ENCODE results near the gene KLHL30. TPM values are rescaled to one million over a fixed set of nuclear protein-coding genes. Genes with fewer than 3 reads are reported as not detected.

KLHL30 gene
- total RNA-seq, 1 donor from 2014 or later: not detected

GRCh38 chr2:238143239-238143951, 4.9 kb downstream of the KLHL30 start:
- Mint-ChIP-seq H3K27me3 (no peaks in the 10 kb centered on the region), H3K4me1 (peaks cover 7% of the 10 kb centered on the region), H3K4me3 (no peak overlapping the region), H3K9me3 (no peaks in the 10 kb centered on the region), H3K36me3 (ENCODE audit: low read depth) (no peaks in the 10 kb centered on the region), H3K27ac (no peak overlapping the region)
- intact Hi-C loops (cut with micrococcal nuclease): no loop called here
- CTCF ChIA-PET: no interaction called here
- POLR2A ChIA-PET: no interaction called here
- ATAC-seq (ENCODE audit: low read depth): no peak
- DNase-seq: no peak
- TF ChIP-seq CTCF (IDR thresholded peaks at IDR 0.05): no peak

DNA sequence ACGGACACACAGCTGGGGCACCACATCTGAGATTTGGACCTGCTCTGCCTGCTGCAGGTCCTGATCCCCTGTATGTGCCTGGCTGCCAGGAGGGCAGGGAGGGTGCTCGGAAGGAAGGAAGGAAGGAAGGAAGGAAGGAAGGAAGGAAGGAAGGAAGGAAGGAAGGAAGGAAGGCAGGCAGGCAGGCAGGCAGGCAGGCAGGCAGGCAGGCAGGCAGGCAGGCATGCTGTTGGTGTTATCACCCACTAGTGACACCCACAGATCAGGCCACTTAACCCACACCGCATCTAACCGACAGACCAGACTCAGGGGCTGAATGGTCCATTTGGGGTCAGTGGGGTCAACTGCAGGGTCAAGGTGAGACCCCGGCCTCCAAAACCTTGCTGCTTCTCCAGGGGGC, 5.8 kb downstream of the KLHL30 start:
- DNase-seq (no peak), ATAC-seq (ENCODE audit: low read depth) (no peak)
- intact Hi-C loops (cut with micrococcal nuclease): no loop called here
- POLR2A ChIA-PET: no interaction called here
- Mint-ChIP-seq H3K27me3 (no peaks in the 10 kb centered on the region), H3K36me3 (ENCODE audit: low read depth) (no peaks in the 10 kb centered on the region), H3K9me3 (no peaks in the 10 kb centered on the region), H3K27ac (no peak overlapping the region), H3K4me3 (no peak overlapping the region), H3K4me1 (peaks cover 4% of the 10 kb centered on the region)
- no peak for TF ChIP-seq CTCF (IDR thresholded peaks at IDR 0.05)
- CTCF ChIA-PET: no interaction called here

GRCh38 chr2:238145046-238145445, 6.6 kb downstream of the KLHL30 start:
- Mint-ChIP-seq H3K27ac (no peak overlapping the region), H3K4me3 (no peak overlapping the region), H3K27me3 (no peaks in the 10 kb centered on the region), H3K9me3 (no peaks in the 10 kb centered on the region), H3K36me3 (ENCODE audit: low read depth) (no peaks in the 10 kb centered on the region), H3K4me1 (peaks cover 1% of the 10 kb centered on the region)
- POLR2A ChIA-PET: no interaction called here
- CTCF ChIA-PET: interaction anchor here (0.9 kb wide), 1 partner anchor 36 kb away, joined by 3 read pairs; no protein-coding TSS in a partner anchor
- ATAC-seq (ENCODE audit: low read depth) (no peak), DNase-seq (no peak)
- intact Hi-C loops (cut with micrococcal nuclease): no loop called here
- no peak for TF ChIP-seq CTCF (IDR thresholded peaks at IDR 0.05)

- ATAC-seq (ENCODE audit: low read depth): no peak
- no peaks in the 10 kb centered on the region for H3K9me3 Mint-ChIP-seq
- POLR2A ChIA-PET: no interaction called here
- H3K4me1 Mint-ChIP-seq: peaks cover 1% of the 10 kb centered on the region
- H3K4me3 Mint-ChIP-seq: no peak overlapping the region
- H3K27ac Mint-ChIP-seq: no peak overlapping the region
- CTCF ChIA-PET: interaction anchor here (0.9 kb wide), 1 partner anchor 37 kb away, joined by 3 read pairs; no protein-coding TSS in a partner anchor
- no peak for DNase-seq
- intact Hi-C loops (cut with micrococcal nuclease): no loop called here
- no peaks in the 10 kb centered on the region for H3K27me3 Mint-ChIP-seq
- no peaks in the 10 kb centered on the region for H3K36me3 Mint-ChIP-seq (ENCODE audit: low read depth)
- no peak for TF ChIP-seq CTCF (IDR thresholded peaks at IDR 0.05)
These were observed 7.4 kb downstream of the KLHL30 start for GRCh38 chr2:238145851-238146250.

DNA sequence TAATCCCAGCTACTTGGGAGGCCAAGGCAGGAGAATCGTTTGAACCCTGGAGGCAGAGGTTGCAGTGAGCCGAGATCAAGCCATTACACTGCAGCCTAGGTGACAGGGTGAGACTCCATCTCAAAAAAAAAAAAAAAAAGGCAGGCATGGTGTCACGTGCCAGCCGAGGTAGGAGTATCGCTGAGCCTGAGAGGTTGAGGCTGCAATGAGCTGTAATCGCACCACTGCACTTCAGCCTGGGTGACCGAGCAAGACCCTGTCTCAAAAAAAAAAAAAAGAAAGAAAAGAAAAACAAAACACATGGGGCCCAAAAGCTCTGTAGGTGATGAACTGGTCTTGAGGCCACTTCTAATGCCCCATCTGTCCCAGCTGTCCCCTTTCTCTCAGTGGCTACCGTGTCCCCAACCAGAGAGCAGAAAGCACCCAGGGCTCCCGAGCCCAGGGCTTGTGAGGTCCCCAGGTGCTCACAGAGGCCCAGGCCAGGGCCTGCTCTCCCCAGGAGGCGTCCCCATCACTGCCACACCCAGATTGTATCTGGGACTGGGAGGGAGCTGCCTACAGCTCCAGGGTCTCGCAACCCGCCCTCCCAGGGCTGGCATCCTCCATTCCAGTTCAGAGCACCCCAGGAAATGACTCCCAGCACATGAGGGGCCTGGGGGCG, 8.5 kb downstream of the KLHL30 start:
- DNase-seq (no peak), ATAC-seq (ENCODE audit: low read depth) (no peak)
- Mint-ChIP-seq H3K36me3 (ENCODE audit: low read depth) (no peaks in the 10 kb centered on the region), H3K9me3 (no peaks in the 10 kb centered on the region), H3K27ac (no peak overlapping the region), H3K27me3 (no peaks in the 10 kb centered on the region), H3K4me1 (no peaks in the 10 kb centered on the region), H3K4me3 (no peak overlapping the region)
- no peak for TF ChIP-seq CTCF (IDR thresholded peaks at IDR 0.05)
- intact Hi-C loops (cut with micrococcal nuclease): no loop called here
- POLR2A ChIA-PET: no interaction called here
- CTCF ChIA-PET: no interaction called here
